Measurements from ENCODE around the gene ZC3H15.
"Not testable (repeated sequence)": the region's sequence is repeated elsewhere in the genome, so short reads cannot be mapped to it uniquely, and the experiment has no call there.

The ZC3H15 gene

DNA sequence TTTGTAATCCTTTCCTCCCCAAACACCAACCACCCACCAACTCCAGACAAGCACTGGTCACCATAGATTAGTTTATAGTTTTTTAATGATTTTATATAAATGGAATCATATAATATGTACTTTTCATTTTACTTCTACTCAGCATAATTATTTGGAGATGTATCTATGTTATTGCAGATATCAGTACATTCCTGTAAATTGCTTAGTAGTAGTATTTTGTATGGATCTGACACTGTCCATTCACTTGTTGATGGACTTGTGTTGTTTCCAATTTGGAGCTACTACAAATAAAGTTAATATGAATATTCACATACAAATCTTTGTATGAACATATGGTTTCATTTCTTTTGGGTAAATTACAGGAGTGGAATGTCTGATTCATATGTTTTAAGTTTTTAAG is 31.0 kb downstream of the ZC3H15 start:
- peaks cover 27% of the 10 kb centered on the region for H3K36me3 ChIP-seq (ENCODE audit: low read length)
- no peaks in the 10 kb centered on the region for H3K9me3 ChIP-seq (ENCODE audit: insufficient read depth, low read length)
- H3K4me3 ChIP-seq (ENCODE audit: insufficient read depth, low read length, poor library complexity, severe bottlenecking), result no peak overlapping the region
- no peaks in the 10 kb centered on the region for H3K9me2 ChIP-seq (replicated peaks; ENCODE audit: insufficient read depth, low read length)
- H3K9ac ChIP-seq (ENCODE audit: low read length), result no peak overlapping the region
- H4K20me1 ChIP-seq (ENCODE audit: low read depth, low read length), result no peaks in the 10 kb centered on the region
- TF ChIP-seq, protein P1, sequence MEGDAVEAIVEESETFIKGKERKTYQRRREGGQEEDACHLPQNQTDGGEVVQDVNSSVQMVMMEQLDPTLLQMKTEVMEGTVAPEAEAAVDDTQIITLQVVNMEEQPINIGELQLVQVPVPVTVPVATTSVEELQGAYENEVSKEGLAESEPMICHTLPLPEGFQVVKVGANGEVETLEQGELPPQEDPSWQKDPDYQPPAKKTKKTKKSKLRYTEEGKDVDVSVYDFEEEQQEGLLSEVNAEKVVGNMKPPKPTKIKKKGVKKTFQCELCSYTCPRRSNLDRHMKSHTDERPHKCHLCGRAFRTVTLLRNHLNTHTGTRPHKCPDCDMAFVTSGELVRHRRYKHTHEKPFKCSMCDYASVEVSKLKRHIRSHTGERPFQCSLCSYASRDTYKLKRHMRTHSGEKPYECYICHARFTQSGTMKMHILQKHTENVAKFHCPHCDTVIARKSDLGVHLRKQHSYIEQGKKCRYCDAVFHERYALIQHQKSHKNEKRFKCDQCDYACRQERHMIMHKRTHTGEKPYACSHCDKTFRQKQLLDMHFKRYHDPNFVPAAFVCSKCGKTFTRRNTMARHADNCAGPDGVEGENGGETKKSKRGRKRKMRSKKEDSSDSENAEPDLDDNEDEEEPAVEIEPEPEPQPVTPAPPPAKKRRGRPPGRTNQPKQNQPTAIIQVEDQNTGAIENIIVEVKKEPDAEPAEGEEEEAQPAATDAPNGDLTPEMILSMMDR (IDR thresholded peaks at IDR 0.05; ENCODE audit: insufficient read depth, low read length, poor library complexity, severe bottlenecking), result no peak
- TF ChIP-seq EZH2phosphoT487 (conservative IDR thresholded peaks at IDR 0.05; ENCODE audit: low read length), result no peak
- no peaks in the 10 kb centered on the region for H3F3A ChIP-seq (ENCODE audit: insufficient read depth)
- no peak overlapping the region for H3K27ac ChIP-seq (ENCODE audit: low read depth, low read length)
- H3K79me2 ChIP-seq (ENCODE audit: insufficient read depth, low read length), result no peaks in the 10 kb centered on the region
- H3K4me2 ChIP-seq (ENCODE audit: low read depth, low read length, poor library complexity, severe bottlenecking), result no peak overlapping the region
- no peaks in the 10 kb centered on the region for H3K27me3 ChIP-seq (ENCODE audit: low read length)
- no peak overlapping the region for H2AFZ ChIP-seq (ENCODE audit: low read depth, low read length, severe bottlenecking)

DNA sequence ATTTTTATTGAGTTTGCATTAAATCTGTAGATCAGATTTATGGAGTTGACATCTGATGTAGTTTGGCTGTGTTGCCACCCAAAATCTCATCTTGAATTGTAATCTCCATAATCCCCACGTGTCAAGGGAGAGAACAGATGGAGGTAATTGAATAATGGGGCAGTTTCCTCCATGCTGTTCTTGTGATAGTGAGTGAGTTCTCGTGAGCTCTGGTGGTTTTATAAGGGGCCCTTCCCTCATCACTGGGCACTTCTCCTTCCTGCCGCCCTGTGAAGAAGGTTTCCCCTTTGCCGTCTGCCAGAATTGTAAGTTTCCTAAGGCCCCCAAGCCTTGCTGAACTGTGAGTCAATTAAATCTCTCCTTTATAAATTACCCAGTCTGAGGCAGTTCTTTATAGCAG is 32.2 kb downstream of the ZC3H15 start:
- Histone ChIP-seq H3K4me2 (ENCODE audit: low read depth, low read length, poor library complexity, severe bottlenecking) (no peak overlapping the region), H3F3A (ENCODE audit: insufficient read depth) (no peaks in the 10 kb centered on the region), H4K20me1 (ENCODE audit: low read depth, low read length) (no peaks in the 10 kb centered on the region), H3K27me3 (ENCODE audit: low read length) (no peaks in the 10 kb centered on the region), H2AFZ (ENCODE audit: low read depth, low read length, severe bottlenecking) (no peak overlapping the region), H3K79me2 (ENCODE audit: insufficient read depth, low read length) (no peaks in the 10 kb centered on the region), H3K9me3 (ENCODE audit: insufficient read depth, low read length) (no peaks in the 10 kb centered on the region), H3K36me3 (ENCODE audit: low read length) (peaks cover 17% of the 10 kb centered on the region), H3K9ac (ENCODE audit: low read length) (no peak overlapping the region), H3K4me3 (ENCODE audit: insufficient read depth, low read length, poor library complexity, severe bottlenecking) (no peak overlapping the region), H3K9me2 (replicated peaks; ENCODE audit: insufficient read depth, low read length) (no peaks in the 10 kb centered on the region), H3K27ac (ENCODE audit: low read depth, low read length) (no peak overlapping the region)
- TF ChIP-seq, protein P1 (IDR thresholded peaks at IDR 0.05; ENCODE audit: insufficient read depth, low read length, poor library complexity, severe bottlenecking), result no peak
- TF ChIP-seq EZH2phosphoT487 (conservative IDR thresholded peaks at IDR 0.05; ENCODE audit: low read length), result no peak

DNA sequence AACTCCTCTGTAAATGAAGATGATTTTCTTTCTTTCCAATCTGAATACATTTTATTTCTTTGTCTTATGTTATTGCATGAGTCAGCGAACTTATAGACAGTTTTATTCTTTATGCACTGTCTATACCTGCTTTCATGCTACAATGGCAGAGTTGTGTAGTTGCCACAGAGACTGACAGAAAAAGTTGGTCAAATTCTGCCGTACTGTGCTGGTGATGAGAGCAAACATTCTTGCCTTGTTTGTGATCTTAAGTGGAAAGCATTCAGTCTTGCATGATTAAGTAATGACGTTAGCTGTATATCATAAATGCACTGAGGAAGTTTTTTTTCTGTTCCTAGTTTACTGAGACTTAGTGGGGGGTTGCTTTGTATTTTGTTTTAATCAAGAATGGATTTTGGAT is 32.9 kb downstream of the ZC3H15 start:
- no peak overlapping the region for H3K4me3 ChIP-seq (ENCODE audit: insufficient read depth, low read length, poor library complexity, severe bottlenecking)
- H3K79me2 ChIP-seq (ENCODE audit: insufficient read depth, low read length), result no peaks in the 10 kb centered on the region
- H3K36me3 ChIP-seq (ENCODE audit: low read length), result peaks cover 13% of the 10 kb centered on the region; the same call in 1 of the 2 replicates
- TF ChIP-seq EZH2phosphoT487 (conservative IDR thresholded peaks at IDR 0.05; ENCODE audit: low read length), result no peak
- TF ChIP-seq, protein P1 (IDR thresholded peaks at IDR 0.05; ENCODE audit: insufficient read depth, low read length, poor library complexity, severe bottlenecking), result no peak
- no peaks in the 10 kb centered on the region for H3K9me2 ChIP-seq (replicated peaks; ENCODE audit: insufficient read depth, low read length)
- no peaks in the 10 kb centered on the region for H4K20me1 ChIP-seq (ENCODE audit: low read depth, low read length)
- H3K4me2 ChIP-seq (ENCODE audit: low read depth, low read length, poor library complexity, severe bottlenecking), result no peak overlapping the region
- no peaks in the 10 kb centered on the region for H3K9me3 ChIP-seq (ENCODE audit: insufficient read depth, low read length)
- no peak overlapping the region for H2AFZ ChIP-seq (ENCODE audit: low read depth, low read length, severe bottlenecking)
- no peaks in the 10 kb centered on the region for H3K27me3 ChIP-seq (ENCODE audit: low read length)
- no peak overlapping the region for H3K9ac ChIP-seq (ENCODE audit: low read length)
- no peak overlapping the region for H3K27ac ChIP-seq (ENCODE audit: low read depth, low read length)
- no peaks in the 10 kb centered on the region for H3F3A ChIP-seq (ENCODE audit: insufficient read depth)

DNA sequence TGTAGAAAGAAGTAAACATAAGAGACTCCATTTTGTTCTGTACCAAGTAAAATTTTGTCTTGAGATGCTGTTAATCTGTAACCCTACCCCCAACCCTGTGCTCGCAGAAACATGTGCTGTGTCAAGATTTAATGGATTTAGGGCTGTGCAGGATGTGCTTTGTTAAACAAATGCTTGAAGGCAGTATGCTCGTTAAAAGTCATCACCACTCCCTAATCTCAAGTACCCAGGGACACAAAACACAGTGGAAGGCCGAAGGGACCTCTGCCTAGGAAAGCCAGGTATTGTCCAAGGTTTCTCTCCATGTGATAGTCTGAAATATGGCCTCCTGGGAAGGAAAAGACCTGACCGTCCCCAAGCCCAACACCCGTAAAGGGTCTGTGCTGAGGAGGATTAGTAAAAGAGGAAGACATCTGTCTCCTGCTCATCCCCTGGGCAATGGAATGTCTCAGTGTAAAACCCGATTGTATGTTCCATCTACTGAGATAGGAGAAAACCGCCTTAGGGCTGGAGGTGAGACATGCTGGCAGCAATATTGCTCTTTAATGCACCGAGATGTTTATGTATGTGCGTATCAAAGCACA is 35.6 kb downstream of the ZC3H15 start:
- H3K27me3 ChIP-seq (ENCODE audit: low read length); H3K27ac ChIP-seq (ENCODE audit: low read depth, low read length); H3K79me2 ChIP-seq (ENCODE audit: insufficient read depth, low read length); H3K9ac ChIP-seq (ENCODE audit: low read length); H3K9me2 ChIP-seq (replicated peaks; ENCODE audit: insufficient read depth, low read length); H3K4me3 ChIP-seq (ENCODE audit: insufficient read depth, low read length, poor library complexity, severe bottlenecking); H3F3A ChIP-seq (ENCODE audit: insufficient read depth); H4K20me1 ChIP-seq (ENCODE audit: low read depth, low read length); H3K9me3 ChIP-seq (ENCODE audit: insufficient read depth, low read length); H3K36me3 ChIP-seq (ENCODE audit: low read length); H2AFZ ChIP-seq (ENCODE audit: low read depth, low read length, severe bottlenecking); H3K4me2 ChIP-seq (ENCODE audit: low read depth, low read length, poor library complexity, severe bottlenecking): not testable (repeated sequence)
